ENCODE data around the gene LIMCH1.

DNA sequence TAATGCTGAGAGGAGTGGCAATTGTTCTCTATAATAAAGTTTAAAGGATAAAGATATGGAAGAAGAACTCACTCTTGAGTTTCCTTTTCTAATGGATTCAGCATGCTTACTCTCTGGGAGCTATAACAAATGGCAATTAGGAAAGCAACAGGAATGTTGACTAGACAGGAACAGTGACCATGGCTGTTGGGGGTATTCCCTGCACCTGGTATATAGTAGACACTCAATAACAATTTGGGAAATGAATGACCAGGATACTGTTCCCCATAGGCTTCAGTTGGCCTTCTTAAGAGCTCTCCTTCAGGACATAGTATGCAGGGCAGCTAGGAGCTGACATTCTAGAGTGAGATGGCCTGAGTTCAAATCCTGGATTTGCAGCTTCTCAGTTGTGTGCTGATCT lies 1.8 kb downstream of the LIMCH1 start:
- TF ChIP-seq, protein P1, sequence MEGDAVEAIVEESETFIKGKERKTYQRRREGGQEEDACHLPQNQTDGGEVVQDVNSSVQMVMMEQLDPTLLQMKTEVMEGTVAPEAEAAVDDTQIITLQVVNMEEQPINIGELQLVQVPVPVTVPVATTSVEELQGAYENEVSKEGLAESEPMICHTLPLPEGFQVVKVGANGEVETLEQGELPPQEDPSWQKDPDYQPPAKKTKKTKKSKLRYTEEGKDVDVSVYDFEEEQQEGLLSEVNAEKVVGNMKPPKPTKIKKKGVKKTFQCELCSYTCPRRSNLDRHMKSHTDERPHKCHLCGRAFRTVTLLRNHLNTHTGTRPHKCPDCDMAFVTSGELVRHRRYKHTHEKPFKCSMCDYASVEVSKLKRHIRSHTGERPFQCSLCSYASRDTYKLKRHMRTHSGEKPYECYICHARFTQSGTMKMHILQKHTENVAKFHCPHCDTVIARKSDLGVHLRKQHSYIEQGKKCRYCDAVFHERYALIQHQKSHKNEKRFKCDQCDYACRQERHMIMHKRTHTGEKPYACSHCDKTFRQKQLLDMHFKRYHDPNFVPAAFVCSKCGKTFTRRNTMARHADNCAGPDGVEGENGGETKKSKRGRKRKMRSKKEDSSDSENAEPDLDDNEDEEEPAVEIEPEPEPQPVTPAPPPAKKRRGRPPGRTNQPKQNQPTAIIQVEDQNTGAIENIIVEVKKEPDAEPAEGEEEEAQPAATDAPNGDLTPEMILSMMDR (conservative IDR thresholded peaks at IDR 0.05; ENCODE audit: low read length), result no peak
- no peak for TF ChIP-seq EZH2phosphoT487 (IDR thresholded peaks at IDR 0.05; ENCODE audit: borderline replicate concordance)

Measured in Loucy (cell line).